ENCODE data around the gene MIER3. TPM values are rescaled to one million over a fixed set of nuclear protein-coding genes. Genes with fewer than 3 reads are reported as not detected.

Gene MIER3
- total and polyA plus RNA-seq, 9 of the 15 experiments (the other 6 are each of a cell fraction or from before 2014, with no cell fraction given), result 4.1 to 29.3 (median 13.0) TPM

DNA sequence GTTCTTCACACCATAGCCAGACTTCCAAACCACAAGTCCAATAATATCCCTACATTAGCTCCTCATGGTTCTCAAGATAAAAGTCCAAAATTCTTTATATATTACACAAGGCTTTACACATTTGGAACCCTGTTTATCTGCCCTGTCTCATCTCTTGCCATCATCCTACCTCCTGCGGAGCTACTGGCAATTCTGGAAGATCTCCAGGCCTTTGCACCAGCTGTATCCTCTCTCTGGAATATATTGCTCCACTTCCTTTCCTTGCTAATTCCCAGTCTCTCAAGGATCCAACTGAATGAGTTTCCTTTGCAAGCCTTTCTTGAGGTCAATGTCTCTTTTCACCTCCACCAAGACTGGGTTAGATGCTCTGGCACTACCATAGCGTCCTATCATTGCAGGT, 41.3 kb upstream of the MIER3 start:
- intact Hi-C loops (cut with micrococcal nuclease), result loop anchor here (10.0 kb wide), 1 partner anchor 142 kb away; no protein-coding TSS in a partner anchor
- no peak for DNase-seq (ENCODE audit: extremely low read depth in 1 of 4, low spot score in 3 of 4)
- no peak for ATAC-seq

More for the DNA sequence above, 41.3 kb upstream of the MIER3 start:
- H3K27ac ChIP-seq (ENCODE audit: extremely low read depth, low read depth, low read length), result no peak overlapping the region
- in situ Hi-C loops (cut with MboI), result no loop called here
- no TSS peak for BruUV-seq (replicated peaks)
- no peaks in the 10 kb centered on the region for H4K20me1 ChIP-seq (replicated peaks; ENCODE audit: control insufficient read depth, insufficient read depth, low read length)
- WGBS (ENCODE audit: insufficient coverage, low coverage, missing lambda C conversion rate), result 5% methylated on average over 2 of the region's 2 CpGs
- H3K4me1 ChIP-seq (replicated peaks in 1 of 2; ENCODE audit: control insufficient read depth in 2 of 2, insufficient read depth in 2 of 2, low read length in 2 of 2), result no peaks in the 10 kb centered on the region
- CTCF ChIA-PET (ENCODE audit: low intra/inter-chr PET ratio), result no interaction called here
- FAIRE-seq, result no peak
- TF ChIP-seq RBFOX2 (IDR thresholded peaks at IDR 0.05; ENCODE audit: low read depth, low read length) (no peak), RAD21 (CRISPR knock-in tag; conservative IDR thresholded peaks at IDR 0.05 in 1 of 2, IDR thresholded peaks at IDR 0.05 in 1 of 2) (no peak), FOXM1 (IDR thresholded peaks at IDR 0.05; ENCODE audit: low read depth) (no peak), FOXM1 (CRISPR knock-in tag; IDR thresholded peaks at IDR 0.05; ENCODE audit: low read depth) (no peak), ZZZ3 (IDR thresholded peaks at IDR 0.05) (no peak), ZNF707 (CRISPR knock-in tag; conservative IDR thresholded peaks at IDR 0.05) (no peak), ZFP36 (IDR thresholded peaks at IDR 0.05; ENCODE audit: low read depth, low read length, partially characterized antibody) (no peak), CBX1 (IDR thresholded peaks at IDR 0.05; ENCODE audit: low read depth) (no peak), IRF2 (CRISPR knock-in tag; IDR thresholded peaks at IDR 0.05) (no peak), HNRNPL (IDR thresholded peaks at IDR 0.05; ENCODE audit: low read depth, low read length) (no peak), CHCHD3 (CRISPR knock-in tag; IDR thresholded peaks at IDR 0.05) (no peak)
- TF ChIP-seq, protein P1, sequence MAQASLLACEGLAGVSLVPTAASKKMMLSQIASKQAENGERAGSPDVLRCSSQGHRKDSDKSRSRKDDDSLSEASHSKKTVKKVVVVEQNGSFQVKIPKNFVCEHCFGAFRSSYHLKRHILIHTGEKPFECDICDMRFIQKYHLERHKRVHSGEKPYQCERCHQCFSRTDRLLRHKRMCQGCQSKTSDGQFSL (CRISPR knock-in tag; IDR thresholded peaks at IDR 0.05), result no peak
- TF ChIP-seq, protein P1 (tag; IDR thresholded peaks at IDR 0.05), result no peak
- TF ChIP-seq, protein P2, sequence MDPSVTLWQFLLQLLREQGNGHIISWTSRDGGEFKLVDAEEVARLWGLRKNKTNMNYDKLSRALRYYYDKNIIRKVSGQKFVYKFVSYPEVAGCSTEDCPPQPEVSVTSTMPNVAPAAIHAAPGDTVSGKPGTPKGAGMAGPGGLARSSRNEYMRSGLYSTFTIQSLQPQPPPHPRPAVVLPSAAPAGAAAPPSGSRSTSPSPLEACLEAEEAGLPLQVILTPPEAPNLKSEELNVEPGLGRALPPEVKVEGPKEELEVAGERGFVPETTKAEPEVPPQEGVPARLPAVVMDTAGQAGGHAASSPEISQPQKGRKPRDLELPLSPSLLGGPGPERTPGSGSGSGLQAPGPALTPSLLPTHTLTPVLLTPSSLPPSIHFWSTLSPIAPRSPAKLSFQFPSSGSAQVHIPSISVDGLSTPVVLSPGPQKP (CRISPR knock-in tag; IDR thresholded peaks at IDR 0.05), result no peak
- TF ChIP-seq, protein P3, sequence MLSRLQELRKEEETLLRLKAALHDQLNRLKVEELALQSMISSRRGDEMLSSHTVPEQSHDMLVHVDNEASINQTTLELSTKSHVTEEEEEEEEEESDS (CRISPR knock-in tag; IDR thresholded peaks at IDR 0.05), result no peak
- H3K9me3 ChIP-seq (replicated peaks; ENCODE audit: control insufficient read depth, insufficient read depth, low read depth, low read length), result no peaks in the 10 kb centered on the region
- no peaks in the 10 kb centered on the region for H3K36me3 ChIP-seq (ENCODE audit: control insufficient read depth, insufficient read depth, low read length)
- H3K27me3 ChIP-seq (ENCODE audit: control insufficient read depth in 2 of 2, insufficient read depth in 2 of 2, low read length in 2 of 2), result peaks cover 16 to 21% of the 10 kb centered on the region in 2 experiments
- POLR2A ChIA-PET, result no interaction called here
- H3K9me1 ChIP-seq (ENCODE audit: control insufficient read depth, insufficient read depth, low read length), result no peaks in the 10 kb centered on the region
- H2AFZ ChIP-seq (ENCODE audit: low read depth, low read length), result no peak overlapping the region
- H3K4me2 ChIP-seq (ENCODE audit: insufficient read depth, low read length), result no peak overlapping the region
- H3K79me2 ChIP-seq (ENCODE audit: control insufficient read depth, insufficient read depth, low read length), result no peaks in the 10 kb centered on the region
- no peak overlapping the region for H3K9ac ChIP-seq (ENCODE audit: insufficient read depth in 1 of 2, low read depth in 2 of 2, low read length in 2 of 2)
- H3K4me3 ChIP-seq, result no peak overlapping the region
